GM12878 (cell line): Measurements from ENCODE around the gene RANGAP1.

Source experiments
- EZH2 ChIP-seq: IDR thresholded peaks from 2 replicates; pipeline ENCODE4 v1.6.1; 2012; ENCODE audit warnings: low read depth, mild to moderate bottlenecking, control low read depth, inconsistent platforms, low read length, borderline replicate concordance; ENCODE audit not compliant: control insufficient read depth
- TF ChIP-seq, protein P1 (sequence below): fragments of 450-650 bp; IDR thresholded peaks from 2 replicates; pipeline ENCODE4 v1.6.1; 2016; ENCODE audit warnings: mild to moderate bottlenecking

DNA sequence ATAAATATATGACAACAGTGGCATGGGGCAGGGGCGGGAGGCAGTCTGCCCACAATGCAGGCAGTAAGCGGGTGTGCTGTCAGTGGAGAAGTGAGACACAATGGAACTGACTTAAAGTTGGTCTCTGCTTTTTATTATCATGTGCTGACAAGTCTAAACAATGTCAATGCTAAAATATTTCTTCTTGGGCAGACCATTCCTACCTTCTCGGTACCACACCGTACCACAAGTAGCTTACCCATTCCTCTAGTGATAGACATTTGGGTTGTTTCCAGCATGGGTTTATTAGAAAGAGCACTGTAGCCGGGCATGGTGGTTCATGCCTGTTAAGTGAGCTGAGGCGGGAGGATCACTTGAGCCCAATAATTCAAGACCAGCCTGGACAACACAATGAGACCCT is 42.6 kb downstream of the RANGAP1 start:
- TF ChIP-seq EZH2, result no peak
- TF ChIP-seq, protein P1, sequence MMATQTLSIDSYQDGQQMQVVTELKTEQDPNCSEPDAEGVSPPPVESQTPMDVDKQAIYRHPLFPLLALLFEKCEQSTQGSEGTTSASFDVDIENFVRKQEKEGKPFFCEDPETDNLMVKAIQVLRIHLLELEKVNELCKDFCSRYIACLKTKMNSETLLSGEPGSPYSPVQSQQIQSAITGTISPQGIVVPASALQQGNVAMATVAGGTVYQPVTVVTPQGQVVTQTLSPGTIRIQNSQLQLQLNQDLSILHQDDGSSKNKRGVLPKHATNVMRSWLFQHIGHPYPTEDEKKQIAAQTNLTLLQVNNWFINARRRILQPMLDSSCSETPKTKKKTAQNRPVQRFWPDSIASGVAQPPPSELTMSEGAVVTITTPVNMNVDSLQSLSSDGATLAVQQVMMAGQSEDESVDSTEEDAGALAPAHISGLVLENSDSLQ, result no peak
